Measurements from ENCODE around the gene CEP350.

DNA sequence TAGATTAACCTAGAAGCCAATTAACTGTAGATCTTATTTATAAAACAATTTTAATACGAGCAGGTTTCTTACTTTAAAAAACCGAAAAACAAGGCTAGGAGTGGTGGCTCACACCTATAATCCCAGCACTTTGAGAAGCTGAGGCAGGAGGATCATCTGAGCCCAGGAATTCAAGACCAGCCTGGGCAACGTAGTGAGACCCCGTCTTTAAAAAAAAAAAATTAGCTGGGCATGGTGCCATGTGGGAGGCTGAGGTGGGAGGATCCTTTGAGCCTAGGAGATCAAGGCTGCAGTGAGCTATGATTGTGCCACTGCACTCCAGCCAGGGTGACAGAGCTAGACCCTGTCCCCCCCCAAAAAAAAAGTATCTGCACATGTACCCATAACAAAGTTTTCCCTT is 110.8 kb downstream of the CEP350 start:
- no peak for TF ChIP-seq POLR2AphosphoS5 (IDR thresholded peaks at IDR 0.05)
- TF ChIP-seq, protein P1, sequence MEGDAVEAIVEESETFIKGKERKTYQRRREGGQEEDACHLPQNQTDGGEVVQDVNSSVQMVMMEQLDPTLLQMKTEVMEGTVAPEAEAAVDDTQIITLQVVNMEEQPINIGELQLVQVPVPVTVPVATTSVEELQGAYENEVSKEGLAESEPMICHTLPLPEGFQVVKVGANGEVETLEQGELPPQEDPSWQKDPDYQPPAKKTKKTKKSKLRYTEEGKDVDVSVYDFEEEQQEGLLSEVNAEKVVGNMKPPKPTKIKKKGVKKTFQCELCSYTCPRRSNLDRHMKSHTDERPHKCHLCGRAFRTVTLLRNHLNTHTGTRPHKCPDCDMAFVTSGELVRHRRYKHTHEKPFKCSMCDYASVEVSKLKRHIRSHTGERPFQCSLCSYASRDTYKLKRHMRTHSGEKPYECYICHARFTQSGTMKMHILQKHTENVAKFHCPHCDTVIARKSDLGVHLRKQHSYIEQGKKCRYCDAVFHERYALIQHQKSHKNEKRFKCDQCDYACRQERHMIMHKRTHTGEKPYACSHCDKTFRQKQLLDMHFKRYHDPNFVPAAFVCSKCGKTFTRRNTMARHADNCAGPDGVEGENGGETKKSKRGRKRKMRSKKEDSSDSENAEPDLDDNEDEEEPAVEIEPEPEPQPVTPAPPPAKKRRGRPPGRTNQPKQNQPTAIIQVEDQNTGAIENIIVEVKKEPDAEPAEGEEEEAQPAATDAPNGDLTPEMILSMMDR (IDR thresholded peaks at IDR 0.05): no peak
